Activated T-cell treated with anti-CD3 and anti-CD28 coated beads for 1 hour (primary cell): ENCODE data around the gene SH3BP2.

Source experiments
- DNase-seq: peaks from one replicate; pipeline ENCODE4 v3.0.0-alpha.2; 2020; ENCODE audit warnings: low read depth

SH3BP2 gene

DNA sequence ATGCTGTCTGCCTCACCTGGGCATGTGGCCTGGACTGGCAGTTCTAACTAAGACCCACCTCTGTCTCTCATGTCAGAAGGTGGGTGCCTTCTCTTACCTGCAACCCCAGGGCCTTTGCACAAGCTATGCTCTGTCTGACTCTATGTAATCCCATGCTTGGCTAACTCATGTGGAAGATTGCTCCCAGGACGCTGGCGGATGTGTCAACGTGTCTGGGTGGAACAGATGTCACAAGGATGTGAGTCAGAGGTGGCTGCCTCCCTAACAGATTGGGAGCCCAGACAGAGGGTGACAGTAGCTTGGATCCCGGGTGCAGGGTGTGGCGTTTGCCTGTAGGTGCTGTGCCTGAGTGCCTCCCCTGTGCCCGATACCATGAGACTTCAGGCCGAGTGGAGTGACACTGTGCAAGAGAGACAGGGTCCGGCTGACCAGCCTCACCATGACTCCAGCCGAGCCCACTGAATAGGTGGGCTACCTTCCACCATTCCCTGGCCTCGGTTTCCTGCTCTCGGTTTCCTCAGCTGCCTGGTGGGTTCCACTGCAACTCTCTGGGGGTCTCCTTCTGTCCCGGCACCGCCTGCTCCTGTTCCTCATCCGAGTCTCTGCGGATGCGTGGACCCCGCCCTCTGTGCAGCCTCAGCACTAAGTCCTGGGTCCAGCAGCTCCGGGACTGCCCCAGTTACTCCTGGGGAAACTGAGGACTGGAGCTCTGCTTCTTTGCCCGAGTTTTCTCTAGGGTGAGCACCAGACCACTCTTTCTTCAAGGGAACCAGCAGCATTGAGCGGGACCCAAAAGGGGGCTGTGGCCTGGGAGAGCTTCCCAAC is 11.0 kb downstream of the SH3BP2 start:
- DNase-seq, result no peak

DNA sequence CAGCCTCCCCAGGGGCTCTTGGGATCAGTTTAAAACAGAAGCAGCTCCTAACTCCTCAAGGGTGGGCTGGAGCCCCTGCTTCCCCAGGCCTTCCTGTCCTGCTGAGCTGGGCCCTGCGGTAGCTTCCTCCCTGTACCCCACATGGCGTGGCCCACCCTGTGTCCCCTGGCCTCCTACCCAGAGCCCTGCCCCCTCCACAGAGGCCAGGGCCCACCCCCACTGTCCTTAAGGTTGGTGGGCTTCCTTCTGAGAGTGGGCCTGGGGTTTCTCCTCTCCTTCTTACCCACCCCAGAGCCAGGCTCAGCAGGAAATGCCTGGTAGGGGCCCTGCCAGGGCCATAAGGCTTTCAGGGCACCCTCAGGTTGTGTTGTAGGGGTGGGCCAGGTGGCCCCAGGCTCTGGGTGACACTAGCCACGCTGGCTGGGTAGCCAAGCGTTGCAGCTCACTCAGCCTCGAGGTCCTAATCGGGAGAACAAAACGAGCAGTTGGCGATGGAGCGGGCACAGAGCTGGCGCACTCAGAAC is 11.6 kb downstream of the SH3BP2 start:
- no peak for DNase-seq

DNA sequence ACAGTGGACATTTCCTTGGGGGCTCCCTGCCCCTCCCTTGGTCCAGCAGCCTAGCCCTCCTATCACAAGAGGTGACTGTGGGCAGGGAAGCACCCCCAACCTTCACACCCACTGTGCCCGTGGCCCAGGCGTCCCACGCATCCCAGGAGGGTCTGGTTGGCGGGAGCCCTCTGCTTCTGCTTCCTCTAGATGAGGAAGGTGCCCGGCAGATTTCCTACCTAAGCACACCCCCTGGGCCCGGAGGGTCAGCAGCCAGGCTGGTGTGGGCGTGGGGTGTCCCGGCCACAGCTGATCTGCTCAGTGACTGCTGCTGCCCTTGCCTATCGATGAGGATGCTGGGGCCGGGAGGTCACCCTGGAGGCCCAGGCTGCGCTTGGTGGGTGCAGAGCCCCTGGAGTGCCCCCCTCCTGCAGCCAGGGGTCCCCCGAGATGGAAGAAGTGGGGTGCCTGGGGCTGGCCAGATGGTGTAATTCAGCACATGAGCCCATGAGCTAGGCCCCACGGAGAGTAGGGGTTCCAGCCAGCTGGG is 12.2 kb downstream of the SH3BP2 start:
- no peak for DNase-seq

DNA sequence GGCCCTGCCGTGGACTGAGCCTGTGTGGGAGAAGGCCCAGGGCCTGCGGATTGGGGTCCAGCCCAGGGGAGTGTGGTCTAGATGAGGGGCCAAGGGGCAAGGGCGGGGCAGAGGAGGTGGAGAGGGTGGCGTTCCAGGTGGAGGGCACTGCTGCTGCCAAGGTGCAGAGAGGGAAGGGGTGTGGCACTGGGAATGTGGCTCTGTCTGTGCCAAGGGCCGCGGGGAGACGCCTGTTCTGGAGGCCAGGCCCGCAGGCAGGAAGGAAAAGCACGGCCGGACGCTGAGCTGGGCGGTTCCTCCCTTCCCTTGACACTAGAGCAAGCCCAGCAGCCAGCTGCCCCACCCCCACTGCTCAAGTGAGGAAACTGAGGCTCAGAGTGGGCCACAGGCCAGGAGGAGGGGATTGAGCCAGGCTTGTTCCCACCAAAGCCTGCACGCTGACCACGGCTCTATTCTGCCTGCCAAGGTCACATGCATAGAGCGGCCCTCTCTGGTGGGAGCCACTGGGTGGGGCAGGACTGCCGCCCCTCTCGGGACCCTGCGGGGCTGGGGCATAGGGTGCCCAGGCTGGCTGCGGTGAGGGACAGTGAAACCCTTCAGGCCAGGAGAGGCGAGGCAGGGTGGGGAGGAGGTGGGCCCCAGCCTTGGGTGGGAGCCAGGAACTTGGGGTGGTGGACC is 13.0 kb downstream of the SH3BP2 start:
- DNase-seq, result no peak

DNA sequence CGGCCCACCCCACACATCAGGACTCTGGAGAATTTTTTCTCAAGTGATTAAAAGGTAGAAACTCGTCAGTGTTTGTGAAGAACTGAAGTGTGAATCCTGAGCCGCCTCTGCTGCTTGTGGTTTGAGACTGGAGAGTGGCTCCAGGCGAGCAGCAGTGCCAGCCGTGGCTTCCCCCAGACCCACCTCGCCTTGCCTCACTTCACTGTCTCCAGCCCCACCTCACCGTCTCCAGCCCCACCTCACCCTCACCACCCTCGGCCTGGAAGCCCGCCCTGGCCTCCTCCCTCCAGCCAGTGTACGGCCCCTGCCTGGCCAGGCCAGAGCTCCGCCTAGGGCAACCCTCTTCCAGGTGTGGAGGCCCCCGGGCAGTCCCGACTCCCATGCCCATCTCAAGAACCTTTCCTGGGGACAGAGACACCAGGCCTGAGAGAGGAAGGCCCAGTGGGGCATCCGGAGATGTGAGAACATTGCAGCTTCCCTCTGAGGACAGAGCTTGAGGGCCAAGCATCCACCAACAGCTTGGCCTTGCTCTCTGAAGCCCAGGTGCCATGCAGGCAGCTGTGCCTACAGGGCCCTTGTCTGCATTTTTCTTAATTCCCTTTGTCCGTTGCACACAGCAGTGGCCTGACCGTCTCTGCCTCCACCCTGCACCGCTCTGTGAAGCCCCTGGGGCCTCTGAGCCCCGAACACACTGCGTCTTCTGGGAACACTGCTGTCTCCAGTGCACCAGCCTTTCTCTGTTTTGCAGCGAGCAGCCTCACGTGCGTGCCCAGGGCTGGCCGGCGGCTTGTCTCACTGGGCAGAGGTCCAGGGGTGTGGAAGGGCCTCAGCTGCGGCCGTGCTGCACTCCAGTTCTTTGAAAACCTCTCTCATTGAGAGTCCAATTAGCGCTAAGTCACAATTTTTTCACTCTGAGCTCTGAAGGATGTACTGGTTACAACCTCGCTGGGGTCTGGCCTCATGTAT is 13.8 kb downstream of the SH3BP2 start:
- no peak for DNase-seq

DNA sequence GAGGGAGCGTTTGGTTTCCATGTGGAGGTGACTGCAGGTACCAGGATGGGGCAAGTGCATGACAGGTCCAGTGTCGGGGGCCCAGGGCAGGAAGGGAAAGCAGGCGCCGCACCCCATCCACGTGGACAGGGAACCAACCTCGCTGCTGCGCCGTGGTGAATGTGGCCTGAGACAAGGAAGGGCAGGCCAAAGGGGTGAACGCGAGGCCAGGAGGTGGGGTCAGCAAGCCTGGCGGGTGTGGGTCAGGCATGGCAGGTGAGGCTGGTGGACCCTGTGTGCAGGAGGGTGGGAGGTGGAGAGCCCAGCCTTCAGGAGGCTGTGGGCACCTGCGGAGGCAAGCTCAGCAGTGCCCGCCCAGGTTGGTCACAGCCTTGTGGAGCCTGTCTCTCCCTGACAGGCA is 14.7 kb downstream of the SH3BP2 start:
- DNase-seq, result no peak

DNA sequence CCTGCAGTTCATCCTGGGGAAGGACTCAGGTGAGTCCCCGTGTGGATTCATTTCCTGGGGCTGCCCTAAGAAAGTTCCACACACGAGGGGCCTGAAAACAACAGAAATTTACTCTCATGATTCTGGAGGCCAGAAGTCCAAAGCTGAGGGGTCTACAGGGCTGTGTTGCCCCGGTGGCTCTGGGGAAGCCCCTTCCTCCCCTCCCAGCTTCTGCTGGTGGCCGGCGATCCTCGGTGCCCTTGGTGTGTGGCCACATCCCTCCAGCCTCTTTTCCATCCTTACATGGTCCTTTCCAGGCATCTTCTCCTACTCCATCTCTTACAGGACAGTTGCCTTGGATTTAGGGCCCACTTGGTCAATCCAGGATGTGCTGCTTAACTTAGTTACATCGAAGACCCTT is 15.1 kb downstream of the SH3BP2 start:
- no peak for DNase-seq

DNA sequence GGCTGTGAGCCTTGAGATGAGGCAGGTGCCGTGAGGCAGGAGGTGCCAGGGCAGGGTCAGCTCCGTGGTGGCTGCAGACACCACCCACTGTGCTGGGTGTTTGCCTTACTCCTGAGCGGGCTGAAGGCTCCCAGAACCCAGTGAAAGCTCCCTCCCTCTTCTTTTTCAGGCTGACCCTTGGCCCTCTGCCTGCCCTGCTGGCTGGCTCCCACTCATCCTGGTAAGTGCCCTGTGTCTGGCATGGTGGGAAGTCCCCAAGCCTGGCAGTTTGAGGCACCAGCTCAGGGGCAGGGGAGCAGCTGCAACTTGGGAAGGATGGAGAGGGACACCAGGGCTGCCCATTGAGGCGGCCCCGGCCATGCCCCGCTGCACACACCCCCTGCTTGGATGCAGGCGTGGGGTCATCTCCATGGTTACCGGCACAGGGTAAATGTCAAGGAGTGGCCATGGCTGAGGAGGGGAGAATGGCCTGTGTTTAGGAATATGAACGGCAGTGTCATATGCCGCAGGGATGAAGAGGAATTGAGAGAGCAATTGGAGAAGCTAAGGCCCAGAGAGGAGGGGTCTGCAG is 16.8 kb downstream of the SH3BP2 start:
- no peak for DNase-seq

DNA sequence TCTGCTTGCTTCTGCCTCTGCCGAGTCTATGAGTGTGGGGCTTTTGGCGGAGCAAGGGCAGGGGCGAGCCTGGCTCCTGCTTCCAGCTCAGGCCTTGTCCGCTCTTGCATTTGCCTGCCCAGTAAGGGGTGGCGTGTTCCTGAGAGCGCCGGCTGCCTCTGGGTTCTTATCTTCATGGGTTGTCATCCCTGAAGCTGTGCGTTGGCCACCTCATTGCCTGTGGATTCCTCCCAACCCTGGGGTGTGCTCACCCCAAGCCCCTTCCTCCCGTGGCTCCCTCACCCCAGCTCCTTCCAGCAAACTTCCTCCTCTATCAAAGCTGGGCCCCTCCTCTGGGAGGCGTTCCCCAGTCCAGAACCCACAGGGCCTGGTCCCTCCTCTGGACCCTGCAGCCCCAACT is 17.5 kb downstream of the SH3BP2 start:
- DNase-seq, result no peak

DNA sequence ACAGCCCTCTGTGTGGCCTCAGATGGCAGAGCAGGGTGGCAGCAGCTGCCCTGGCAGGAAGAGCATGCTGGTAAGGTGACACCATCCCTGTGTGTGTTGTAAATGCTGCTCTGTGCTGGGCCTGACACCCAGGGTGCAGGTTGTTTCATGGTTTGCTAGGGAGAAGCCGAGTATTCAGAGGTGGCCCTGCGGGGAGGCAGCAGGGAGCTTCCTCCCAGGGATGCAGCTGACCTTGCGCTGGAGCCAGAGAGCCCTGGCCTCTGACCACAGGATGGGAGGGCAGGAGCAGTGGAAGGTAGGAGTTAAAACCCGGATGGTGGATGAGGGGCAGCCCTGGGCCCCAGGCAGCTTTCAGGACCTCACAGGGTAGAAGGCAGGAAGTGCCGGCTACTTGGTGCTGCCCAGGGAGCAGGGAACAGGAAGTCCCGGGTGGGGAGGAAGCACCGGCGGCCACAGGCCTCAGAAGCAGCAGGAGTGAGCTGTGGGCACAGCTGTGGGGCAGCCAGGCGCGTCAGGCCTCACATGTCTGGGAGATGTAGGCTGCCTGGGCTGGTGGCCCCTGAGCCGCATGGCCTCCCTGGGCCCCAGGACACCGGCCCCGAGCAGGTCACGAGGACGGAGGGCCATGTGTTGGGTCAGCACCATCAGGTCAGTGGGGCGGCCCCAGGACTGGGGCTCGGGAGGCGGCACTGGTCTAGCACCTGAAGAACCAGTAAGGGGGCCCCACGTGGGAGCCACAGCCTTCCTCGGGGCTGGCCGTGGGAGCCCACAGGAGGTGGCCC is 19.1 kb downstream of the SH3BP2 start:
- DNase-seq, result peak; percentile 32

DNA sequence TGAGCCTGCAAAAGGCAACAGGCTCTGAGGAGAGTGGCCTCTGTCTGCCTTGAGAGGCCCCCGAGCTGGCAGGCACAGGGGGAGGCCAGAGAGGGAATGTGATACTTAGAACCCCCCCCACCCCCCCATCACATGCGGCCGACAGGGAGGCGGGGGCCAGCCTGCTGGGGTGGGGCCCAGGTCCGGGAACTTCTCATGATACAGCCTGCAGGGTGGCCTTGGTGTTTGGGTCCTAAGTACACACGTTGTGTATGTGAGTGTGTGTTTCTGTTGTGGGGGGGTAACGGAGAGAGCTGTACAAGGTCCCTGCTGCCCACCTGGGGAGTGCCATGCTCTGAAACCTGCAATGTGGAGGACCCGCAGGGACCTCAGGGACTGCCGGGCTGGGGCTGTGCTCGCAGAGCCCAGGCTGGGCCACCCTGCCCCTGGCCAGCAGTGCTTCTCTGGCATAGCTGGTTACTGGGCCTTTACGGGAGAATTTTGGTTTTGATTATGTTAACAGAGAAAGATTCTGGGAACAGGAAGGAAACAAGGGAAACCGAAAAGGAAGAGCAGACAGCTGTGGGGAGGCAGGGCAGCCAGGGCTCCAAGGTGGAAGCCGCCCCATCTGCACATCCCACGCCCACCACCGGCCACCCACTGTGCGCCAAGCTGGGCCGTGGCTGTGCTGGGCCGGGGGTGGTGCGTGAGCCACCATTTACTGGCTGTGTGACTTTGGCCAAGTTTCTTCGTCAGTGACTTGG is 19.9 kb downstream of the SH3BP2 start:
- no peak for DNase-seq

DNA sequence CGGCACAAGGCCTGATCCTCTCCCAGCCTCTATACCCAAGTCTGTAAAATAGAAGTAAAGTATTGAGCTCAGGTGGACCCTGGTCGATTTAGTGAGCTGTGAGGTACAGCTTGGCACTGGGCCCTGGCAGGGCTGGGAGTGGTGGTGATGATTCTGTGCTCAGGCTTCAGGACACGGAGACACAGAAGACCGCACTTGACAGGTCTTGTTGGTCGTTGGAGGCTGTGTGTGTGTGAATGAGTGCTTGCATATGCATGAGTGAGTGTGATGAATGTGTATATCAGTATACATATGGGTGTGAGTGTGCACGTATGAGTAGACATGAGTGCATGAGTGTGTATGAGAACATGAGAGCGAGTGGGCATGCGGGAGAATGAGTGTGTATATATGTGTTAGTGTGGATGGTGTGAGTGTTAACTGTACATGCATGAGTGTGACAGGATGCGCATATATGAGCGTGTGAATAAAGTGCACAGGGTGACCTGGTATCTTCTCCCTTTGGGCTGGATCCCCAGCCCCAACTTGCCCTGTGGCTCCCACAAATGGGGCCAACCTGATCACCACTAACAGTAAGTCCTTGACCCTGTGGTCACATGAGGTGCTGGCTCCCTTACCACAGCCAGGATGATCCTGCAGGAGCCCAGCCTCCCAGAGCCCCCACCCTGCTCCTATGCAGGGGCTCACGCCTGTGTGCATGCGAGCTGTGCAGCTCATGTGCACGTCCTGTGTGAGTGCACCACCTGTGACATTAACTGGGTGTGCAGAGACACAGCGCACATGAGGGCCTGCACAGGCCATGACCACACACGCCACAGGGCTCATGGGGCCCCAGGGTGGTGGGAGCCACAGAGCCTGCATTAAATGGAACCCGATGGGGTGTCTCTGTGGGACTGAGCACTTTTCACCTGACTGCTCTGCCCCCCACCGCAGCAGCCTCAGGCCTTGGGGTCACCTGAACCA is 20.8 kb downstream of the SH3BP2 start:
- DNase-seq, result no peak

DNA sequence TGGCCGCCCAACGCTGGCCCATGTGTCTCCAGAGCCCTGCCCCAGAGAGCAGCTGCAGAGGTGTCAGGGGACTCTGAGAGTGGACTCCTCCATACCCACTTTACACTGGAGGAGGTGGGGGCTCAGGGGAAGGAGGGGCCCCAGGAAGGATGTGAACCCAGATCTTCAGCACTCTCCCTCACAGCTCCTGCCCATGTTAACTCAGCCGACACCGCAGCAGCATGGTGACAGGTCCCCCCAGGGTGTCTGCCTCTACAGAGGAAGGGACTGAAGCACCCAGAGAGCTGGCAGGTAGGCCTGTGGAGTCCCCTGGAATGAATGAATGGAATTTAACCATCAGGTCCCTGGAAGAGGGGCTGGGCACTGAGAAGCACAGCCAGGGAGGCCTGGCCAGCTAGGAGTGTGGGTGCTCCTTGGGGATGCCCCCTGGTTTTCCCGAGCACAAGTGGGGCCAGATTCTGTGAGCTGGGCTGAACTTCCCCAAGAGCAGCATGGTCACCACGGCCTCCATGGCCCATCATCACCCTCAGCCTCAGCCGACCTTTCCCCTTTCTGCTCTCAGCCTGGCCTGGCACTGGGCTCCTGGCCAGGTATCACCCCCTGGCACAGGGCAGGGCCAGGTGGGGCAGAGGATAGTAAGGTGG is 21.9 kb downstream of the SH3BP2 start:
- no peak for DNase-seq

DNA sequence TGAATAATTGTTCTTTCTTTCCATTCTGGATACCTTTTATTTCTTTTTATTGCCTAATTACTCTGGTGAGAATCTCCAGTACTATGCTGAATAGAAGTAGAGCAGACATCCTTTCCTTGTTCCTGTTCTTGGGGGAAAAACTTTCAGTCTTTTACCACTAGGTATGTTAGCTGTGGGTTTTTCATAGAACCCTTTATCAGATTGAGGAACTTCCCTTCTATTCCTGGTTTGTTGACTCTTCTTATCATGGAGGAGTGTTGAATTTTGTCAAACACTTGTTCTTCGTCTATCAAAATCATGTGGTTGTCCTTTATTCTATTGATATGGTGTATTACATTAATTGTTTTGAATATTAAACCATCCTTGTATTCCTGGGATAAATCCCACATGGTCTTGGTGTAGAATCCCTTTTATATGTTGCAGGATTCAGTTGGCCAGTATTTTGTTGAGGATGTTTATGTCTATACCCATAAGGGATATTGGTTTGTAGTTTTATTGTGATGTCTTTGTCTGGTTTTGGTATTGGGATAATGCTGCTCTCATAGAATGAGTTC is 23.6 kb downstream of the SH3BP2 start:
- no peak for DNase-seq

DNA sequence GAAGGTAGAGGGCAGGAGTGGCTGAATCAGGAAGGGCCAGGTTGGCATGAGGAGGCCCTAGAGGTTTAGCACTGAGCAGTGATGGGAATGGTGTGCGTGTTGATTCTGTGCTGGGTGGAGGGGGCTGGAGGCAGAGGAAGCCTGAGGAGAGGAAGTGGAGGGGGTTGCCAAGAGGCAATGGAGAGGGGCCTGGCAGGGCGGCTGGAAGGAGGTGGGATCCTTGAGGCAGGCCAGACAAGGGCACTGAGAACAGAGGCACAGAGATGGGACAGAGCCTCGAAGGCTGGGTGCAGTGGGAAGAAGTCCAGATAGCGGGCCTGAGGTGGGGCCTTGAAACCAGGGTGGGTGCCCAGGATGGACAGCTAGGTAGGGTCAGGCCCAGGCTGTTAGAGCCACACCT is 24.3 kb downstream of the SH3BP2 start:
- DNase-seq, result no peak

DNA sequence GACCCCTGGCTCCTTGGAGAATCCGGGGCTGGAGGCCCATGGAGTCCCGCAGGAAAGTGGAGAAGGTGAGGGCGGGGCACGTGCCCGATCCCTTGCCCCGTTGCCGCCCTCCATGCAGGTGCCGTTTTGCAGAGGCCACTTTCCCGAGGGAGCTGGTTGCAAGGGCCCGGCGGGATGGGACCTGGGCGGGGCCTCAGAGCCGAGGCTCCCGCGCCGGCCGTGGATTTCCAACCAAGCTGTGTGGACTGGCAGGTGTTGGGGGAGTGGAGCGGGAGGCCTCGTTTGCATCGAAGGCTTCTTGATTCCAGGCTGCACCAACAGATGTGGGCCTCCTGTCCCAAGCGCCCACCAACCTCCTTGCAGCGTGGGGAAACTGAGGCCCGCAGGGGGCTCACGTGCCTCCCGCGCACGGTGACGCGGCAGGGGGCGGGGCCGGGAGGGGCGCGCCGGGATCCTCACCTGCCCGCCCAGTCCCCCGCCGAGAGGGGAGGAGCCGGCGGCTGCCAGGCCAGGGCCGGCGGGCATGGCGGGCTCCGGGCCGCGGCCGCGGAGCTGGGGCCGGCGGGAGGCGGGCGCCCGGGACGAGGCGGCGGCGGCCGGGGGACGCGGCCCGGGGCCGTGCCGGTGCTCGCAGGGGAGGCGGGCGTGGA is 24.9 kb downstream of the SH3BP2 start:
- DNase-seq, result no peak

DNA sequence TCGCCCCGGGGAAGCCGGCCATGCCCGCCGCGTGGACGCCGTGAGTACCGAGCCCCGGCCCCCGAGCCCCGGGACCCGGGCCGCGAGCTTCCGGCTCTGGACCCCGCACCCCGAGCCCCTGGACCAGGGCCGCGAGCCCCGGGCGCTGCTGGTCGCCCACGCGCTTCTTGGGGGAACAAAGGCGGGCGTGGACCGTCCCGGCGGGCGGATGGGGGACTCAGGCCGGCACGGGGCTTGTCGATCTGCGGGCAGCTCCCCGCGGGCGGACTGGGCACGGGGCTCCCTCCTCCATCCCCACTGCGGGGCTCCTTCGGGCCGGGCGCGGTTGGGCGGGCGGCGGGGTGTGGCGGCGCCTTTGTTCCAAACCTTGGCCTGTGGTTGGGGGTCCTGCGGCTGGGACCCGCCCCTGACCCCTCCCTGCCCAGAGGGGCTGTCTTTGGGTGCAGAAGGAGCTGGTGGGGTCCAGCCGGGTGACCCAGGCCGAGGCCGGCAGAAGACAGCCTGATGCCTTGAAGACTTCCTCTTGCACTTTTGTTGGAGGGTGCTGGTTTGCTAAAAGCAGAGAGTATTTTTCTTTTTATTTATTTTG is 25.6 kb downstream of the SH3BP2 start:
- no peak for DNase-seq
